Inflammatory macrophage (primary cell): ENCODE results near the gene SLC25A29.

Experiments used
- DNase-seq, 2 donors: peaks; one replicate each; pipeline ENCODE4 v3.0.0-alpha.2; 2020 to 2022

Gene SLC25A29

GRCh38 chr14:100279133-100279532 is 27.1 kb downstream of the SLC25A29 start:
- no peak for DNase-seq

- DNase-seq = peak; percentile 47 to 52
Measured at GRCh38 chr14:100278702-100279101, 27.5 kb downstream of the SLC25A29 start.

- DNase-seq = no peak
Measured at GRCh38 chr14:100275214-100275613, 31.0 kb downstream of the SLC25A29 start.

- DNase-seq = no peak
Measured at GRCh38 chr14:100274250-100274649, 32.0 kb downstream of the SLC25A29 start.

- peak in 1 of 2 donors; percentile 22 for DNase-seq
Measured at GRCh38 chr14:100271247-100271939, 34.9 kb downstream of the SLC25A29 start.

GRCh38 chr14:100268591-100269207 is 37.5 kb downstream of the SLC25A29 start:
- no peak for DNase-seq

- no peak for DNase-seq
Measured at GRCh38 chr14:100267990-100268389, 38.3 kb downstream of the SLC25A29 start.

- DNase-seq = no peak
Measured at GRCh38 chr14:100263141-100263540, 43.1 kb downstream of the SLC25A29 start.

- DNase-seq = no peak
Measured at GRCh38 chr14:100262545-100262944, 43.7 kb downstream of the SLC25A29 start.

- DNase-seq = no peak
Measured at GRCh38 chr14:100261621-100262020, 44.6 kb downstream of the SLC25A29 start.

GRCh38 chr14:100256339-100256895 is 49.8 kb downstream of the SLC25A29 start:
- DNase-seq = no peak

GRCh38 chr14:100252684-100253083 is 53.6 kb downstream of the SLC25A29 start:
- DNase-seq = no peak

GRCh38 chr14:100250732-100251465 is 55.3 kb downstream of the SLC25A29 start:
- DNase-seq = no peak

- DNase-seq = peak; percentile 38 to 57
Measured at GRCh38 chr14:100246809-100247428, 59.3 kb downstream of the SLC25A29 start.

GRCh38 chr14:100243020-100243419 is 63.2 kb downstream of the SLC25A29 start:
- no peak for DNase-seq

- peak in 1 of 2 donors; percentile 7 for DNase-seq
Measured at GRCh38 chr14:100241279-100241678, 65.0 kb downstream of the SLC25A29 start.
